Upper lobe of left lung (tissue), 4 donors: Measurements from ENCODE around the gene MRGPRD.

ENCODE experiments used
- CTCF ChIP-seq, 6 experiments: fragments of 450-650 bp in 4 of 6; fragments of 200-600 bp in 2 of 6; sonication (generic) in 2 of 6; IDR thresholded peaks; one replicate each; pipeline ENCODE4 v1.5.1; 2016 to 2019; ENCODE audit warnings: antibody characterized with exemption in 6 of 6
- POLR2AphosphoS5 ChIP-seq, 2 donors: sonication (generic); formaldehyde crosslinking; IDR thresholded peaks; one replicate each; pipeline ENCODE4 v1.5.1; 2017; ENCODE audit warnings: antibody characterized with exemption in 2 of 2

- TF ChIP-seq CTCF (IDR thresholded peaks at IDR 0.05) (no peak), POLR2AphosphoS5 (IDR thresholded peaks at IDR 0.05) (no peak)
Measured at GRCh38 chr11:68950762-68951161, 30.0 kb downstream of the MRGPRD start.
